Astrocyte of the spinal cord (primary cell): ENCODE results near the gene PMEPA1.

Experiments used
- DNase-seq: peaks from one replicate; pipeline ENCODE4 v3.0.0; 2011; ENCODE audit warnings: low read depth, low spot score
- H3K4me3 ChIP-seq: 2 replicates; pipeline ENCODE4 v1.5.1; 2011; ENCODE audit warnings: low read depth, mild to moderate bottlenecking, low read length, moderate library complexity
- in situ Hi-C: cut with HindIII; loops from 2 replicates; pipeline ENCODE4 v1.10.0; 2017; ENCODE audit warnings: low sequenced_read_pairs
- TF ChIP-seq, protein P1 (sequence below): IDR thresholded peaks from 2 replicates; pipeline ENCODE4 v1.5.1; 2012; ENCODE audit warnings: low read depth, mild to moderate bottlenecking, low read length, inconsistent platforms

Gene PMEPA1, protein sequence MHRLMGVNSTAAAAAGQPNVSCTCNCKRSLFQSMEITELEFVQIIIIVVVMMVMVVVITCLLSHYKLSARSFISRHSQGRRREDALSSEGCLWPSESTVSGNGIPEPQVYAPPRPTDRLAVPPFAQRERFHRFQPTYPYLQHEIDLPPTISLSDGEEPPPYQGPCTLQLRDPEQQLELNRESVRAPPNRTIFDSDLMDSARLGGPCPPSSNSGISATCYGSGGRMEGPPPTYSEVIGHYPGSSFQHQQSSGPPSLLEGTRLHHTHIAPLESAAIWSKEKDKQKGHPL

DNA sequence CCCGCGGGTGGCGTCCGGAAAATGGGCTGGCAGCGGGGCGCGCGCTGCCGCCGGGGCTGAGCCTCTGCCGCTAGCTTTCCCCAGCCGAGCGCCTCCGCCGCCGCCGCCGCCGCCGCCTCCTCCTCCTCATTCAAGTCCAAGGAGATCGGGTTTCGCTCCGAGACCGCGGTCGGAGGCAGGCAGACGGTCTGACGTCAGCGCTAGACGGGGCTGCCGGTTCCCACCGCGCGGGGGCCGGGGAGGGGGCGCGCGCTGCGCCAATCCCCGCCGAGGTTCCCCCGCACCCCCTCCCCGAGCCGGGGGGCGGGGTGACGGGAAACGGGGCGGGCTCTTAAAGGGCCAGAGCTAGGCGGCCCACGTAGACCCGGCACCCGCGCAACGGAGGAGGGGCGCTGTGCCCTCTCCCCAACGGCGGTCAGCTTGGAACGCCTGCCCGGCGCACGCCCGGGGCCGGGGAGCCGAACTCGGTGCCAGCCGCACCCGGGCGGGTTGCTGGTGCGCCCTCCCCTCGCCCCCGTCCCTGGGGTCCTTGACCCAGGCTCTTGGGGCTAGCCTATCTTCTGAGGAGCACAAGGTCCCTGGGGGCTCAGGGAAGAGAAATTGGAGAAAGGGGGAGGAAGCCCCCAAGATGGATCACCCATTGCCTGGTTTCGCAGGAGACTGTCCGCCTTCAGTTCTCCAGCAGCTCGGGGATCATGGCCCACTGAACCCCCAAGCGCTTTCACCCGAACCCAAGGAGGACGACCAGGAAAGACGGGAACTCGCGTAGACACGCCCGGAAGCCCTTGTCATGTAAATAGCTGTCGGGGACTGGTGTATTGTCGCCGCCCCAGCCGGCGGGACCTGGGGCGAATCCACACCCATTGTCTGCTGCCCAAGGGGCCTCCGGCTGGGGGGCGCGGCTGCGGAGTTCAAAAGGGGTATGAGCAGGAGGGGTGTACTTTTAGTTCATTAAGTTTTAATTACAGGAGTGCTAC is at the start of gene PMEPA1:
Gene PMEPA1, minus strand, starts transcription at position 193 of the 977 bp plus-strand sequence. CDS start 433 bp downstream, outside the sequence.
- TF ChIP-seq, protein P1, sequence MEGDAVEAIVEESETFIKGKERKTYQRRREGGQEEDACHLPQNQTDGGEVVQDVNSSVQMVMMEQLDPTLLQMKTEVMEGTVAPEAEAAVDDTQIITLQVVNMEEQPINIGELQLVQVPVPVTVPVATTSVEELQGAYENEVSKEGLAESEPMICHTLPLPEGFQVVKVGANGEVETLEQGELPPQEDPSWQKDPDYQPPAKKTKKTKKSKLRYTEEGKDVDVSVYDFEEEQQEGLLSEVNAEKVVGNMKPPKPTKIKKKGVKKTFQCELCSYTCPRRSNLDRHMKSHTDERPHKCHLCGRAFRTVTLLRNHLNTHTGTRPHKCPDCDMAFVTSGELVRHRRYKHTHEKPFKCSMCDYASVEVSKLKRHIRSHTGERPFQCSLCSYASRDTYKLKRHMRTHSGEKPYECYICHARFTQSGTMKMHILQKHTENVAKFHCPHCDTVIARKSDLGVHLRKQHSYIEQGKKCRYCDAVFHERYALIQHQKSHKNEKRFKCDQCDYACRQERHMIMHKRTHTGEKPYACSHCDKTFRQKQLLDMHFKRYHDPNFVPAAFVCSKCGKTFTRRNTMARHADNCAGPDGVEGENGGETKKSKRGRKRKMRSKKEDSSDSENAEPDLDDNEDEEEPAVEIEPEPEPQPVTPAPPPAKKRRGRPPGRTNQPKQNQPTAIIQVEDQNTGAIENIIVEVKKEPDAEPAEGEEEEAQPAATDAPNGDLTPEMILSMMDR, result no peak
- H3K4me3 ChIP-seq, result peak within 1 kb of the TSS; percentile 91
- in situ Hi-C loops, result no loop called here
- DNase-seq, result peak; percentile 99

DNA sequence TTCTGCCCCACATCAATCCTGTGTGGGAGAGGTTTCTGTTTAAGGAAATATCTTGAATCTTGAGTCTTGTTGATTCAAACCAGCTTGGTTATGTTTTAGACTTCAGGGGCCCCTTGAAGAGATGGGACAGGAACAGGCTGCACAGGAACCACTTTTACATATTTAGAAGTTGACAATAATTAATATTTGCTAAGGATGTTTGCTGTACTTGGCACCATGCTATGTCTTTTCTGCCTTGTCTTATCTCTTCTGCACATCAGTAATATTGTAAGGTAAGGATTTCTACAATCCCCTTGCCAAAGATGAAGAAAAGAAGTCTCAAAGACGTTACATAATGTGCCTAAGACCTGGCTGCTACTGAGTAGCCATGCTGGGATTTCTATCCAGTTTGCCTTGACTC is 48.0 kb upstream of the PMEPA1 start:
- in situ Hi-C loops, result no loop called here
- TF ChIP-seq, protein P1, result no peak
- no peak overlapping the region for H3K4me3 ChIP-seq
- no peak for DNase-seq

DNA sequence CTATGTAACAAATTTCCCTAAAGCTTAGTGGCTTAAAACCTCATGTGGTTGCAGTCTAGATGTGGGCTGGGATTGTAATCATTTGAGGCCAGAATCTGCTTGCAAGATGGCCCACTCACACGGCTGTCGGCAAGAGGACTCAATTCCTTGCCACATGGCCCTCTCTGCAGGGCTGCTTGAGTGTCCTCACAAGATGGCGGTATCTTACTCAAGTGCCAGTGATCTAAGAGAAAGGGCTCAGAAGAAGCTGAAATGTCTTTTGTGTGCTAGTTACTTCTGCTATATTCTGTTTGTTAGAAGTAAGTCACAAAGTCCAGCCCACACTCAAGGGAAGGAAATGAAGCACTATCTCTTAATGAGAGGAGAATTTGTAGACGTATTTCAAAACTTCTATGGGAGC is 47.1 kb upstream of the PMEPA1 start:
- in situ Hi-C loops, result no loop called here
- TF ChIP-seq, protein P1, result no peak
- no peak overlapping the region for H3K4me3 ChIP-seq
- DNase-seq, result no peak

DNA sequence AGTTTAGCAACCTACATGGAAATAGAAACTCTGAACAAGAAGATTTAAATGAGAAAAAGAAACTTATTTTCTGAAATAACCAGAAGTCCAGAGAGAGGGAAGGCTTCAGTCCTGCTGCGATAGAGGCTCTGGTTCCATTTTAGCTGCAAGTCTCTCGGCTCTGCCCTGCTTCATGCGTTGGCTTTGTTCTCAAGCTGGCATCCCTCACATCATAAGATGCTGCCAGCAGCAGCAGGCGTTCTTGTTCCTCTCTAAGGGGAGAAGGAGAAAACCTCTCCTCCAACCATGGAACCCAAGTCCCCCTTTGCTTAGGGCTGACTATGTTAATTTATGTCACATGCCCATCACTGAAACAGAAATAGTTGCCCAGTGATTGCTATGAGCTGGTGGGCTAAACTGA is 46.4 kb upstream of the PMEPA1 start:
- in situ Hi-C loops, result no loop called here
- no peak overlapping the region for H3K4me3 ChIP-seq
- DNase-seq, result no peak
- TF ChIP-seq, protein P1, result no peak

DNA sequence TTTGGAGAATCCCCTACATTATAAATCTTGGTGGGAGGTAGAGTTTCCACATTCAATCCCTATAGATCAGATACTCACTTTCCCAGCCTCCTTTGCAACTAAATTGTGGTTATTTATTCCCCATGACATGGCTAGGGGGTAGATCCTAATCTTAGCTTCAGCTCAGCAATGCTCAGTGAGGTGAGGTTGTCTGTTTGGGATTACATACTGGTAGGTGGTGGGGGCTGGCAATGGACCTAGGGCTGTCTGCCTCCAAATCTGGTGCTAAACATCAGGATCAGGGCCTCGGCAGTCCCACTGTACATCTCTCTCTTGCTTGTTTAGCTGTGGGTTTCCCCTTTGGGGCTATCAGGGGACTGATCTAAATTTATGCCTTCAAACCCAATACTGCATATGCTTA is 45.8 kb upstream of the PMEPA1 start:
- in situ Hi-C loops, result no loop called here
- DNase-seq, result no peak
- no peak overlapping the region for H3K4me3 ChIP-seq
- TF ChIP-seq, protein P1, result no peak

DNA sequence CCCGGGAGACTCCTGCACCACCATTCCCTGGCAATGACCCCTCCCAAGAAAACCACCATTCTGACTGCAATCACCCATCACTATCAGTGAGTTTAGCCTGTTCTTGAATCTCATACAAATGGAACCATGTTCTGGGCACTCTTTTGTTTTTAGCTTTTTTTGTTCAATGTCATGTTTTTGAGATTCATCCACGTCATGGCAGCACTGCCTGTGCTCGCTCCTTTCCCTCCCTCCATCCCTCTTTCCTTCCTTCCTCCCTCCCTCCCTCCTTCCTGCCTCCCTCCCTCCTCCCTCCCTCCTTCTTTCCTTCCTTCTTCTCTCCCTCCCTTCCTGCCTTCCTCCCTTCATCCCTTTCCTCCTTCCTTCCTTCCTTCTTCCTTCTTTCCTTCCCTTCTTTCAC is 44.4 kb upstream of the PMEPA1 start:
- in situ Hi-C loops, result no loop called here
- TF ChIP-seq, protein P1, result no peak
- DNase-seq, result no peak
- H3K4me3 ChIP-seq, result no peak overlapping the region
